HL-60/S4 treated with phorbol 12-myristate 13-acetate at 8.2 ng/mL for 4 days and 3 days (cell line): ENCODE data around the gene GIT2.
"Not testable (repeated sequence)": the region's sequence is repeated elsewhere in the genome, so short reads cannot be mapped to it uniquely, and the experiment has no call there.

Experiments
- in situ Hi-C: fragments of 300-500 bp; cut with MboI; formaldehyde crosslinking; loops from 2 replicates; pipeline ENCODE4 v1.15.0; 2022; ENCODE audit warnings: low sequenced_read_pairs

GIT2 gene

DNA sequence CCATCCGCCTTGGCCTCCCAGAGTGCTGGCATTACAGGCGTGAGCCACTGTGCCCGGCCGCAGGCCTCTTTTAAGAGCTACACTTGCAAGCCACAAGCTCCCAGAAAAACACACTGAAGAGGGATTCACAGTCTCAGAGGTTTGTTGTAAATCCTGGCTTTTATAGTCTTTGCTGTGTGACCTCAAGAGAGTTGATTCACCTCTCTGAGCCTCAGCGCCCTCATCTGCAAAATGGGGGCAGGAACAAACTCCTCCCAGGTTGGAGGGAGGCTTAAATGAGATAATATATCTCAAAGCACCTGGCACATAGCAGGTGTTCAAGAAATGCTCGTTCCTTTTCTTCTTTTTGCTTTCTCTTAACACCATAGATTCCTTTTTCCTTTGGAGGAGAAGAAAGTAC lies 100.0 kb downstream of the GIT2 start:
- in situ Hi-C loops = no loop called here

DNA sequence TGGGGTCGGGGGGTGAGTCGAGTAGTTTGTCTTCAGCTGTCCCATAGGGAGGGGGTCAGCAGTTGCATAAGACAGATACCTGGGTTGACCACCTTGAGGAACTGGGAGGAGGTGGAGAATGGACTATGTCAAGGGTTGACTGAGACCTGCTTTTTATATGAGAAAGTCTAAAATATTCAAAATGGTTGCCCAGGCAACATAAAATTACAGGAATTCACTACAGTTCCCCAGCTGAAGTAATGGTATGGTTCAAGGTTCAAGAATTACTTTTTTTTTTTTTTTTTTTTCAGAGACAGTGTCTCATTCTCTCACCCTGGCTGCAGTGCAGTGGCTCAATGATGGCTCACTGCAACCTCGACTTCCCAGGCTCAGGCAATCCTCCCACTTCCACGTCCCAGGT lies 101.2 kb downstream of the GIT2 start:
- in situ Hi-C loops = no loop called here

DNA sequence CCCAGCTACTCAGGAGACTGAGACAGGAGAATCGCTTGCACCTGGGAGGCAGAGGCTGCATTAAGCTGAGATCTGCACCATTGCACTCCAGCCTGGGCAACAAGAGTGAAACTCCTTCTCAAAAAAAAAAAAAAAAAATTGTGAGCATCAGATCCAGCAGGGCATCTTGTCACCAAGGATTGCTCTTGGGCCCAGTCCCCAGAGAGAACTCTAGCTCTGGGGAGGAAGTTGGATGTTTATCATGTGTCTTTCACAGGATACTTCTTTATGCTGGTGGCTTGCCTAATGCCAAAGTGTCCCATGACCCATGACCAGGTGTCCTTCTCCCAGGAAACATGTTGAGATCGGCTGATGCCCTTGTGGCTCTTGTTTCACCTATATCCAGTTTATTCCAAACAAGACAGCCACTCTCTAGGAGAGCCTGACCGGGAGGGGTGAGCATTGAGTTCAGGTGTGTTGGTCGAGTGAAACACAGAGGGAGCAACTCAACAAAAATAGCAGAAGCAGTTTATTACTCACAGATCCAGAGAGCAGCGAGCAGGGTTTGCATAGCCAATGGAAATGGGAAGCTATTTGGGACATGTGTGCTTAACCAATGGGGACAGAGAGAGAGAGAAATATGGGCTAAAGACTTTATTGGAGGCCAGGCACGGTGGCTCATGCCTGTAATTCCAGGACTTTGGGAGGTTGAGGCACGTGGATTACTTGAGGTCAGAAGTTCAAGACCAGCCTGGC lies 102.7 kb downstream of the GIT2 start:
- in situ Hi-C loops = no loop called here

DNA sequence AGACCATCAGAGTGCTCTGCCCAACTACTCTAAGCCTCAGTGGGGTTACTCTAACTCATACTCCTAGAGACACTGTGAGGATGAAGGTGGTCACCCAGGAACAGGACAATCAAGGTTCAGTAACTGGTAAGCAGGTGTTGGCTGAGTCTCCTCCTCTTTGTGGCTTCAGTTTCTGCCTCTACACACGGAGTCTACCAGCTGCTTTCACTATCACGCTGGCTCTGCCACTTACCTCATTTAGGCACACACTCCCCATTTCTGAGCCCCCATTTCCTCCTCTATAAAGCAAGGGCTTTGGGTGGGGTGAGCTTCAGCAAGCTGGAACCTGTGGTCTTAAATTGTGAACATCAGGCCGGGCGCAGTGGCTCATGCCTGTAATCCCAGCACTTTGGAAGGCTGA lies 103.4 kb downstream of the GIT2 start:
- in situ Hi-C loops = no loop called here

DNA sequence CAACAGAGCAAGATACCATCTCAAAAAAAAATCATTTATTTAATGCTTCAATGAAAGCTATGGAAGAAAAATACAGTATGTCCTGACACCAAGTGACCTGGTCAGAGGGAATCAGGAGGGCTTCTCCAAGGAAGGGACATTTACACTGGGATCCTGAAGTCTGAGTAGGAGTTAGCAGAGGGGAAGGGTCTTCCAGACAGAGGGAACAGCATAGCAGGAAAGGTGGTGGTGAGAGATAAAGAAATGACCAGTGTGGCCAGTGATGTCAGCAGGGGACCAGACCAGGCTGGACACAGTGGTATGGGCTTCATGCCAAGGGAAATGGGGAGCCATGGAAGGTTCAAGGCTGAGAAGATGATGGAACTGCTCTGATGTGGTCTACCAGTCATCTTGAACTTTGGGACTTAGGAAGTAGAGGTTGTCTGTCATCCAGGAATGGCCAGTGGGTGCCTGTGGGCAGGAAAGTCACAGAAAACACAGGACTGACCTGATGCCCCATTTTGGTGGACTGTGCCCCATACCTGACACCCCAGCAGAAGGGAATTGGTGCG lies 103.9 kb downstream of the GIT2 start:
- in situ Hi-C loops = no loop called here

DNA sequence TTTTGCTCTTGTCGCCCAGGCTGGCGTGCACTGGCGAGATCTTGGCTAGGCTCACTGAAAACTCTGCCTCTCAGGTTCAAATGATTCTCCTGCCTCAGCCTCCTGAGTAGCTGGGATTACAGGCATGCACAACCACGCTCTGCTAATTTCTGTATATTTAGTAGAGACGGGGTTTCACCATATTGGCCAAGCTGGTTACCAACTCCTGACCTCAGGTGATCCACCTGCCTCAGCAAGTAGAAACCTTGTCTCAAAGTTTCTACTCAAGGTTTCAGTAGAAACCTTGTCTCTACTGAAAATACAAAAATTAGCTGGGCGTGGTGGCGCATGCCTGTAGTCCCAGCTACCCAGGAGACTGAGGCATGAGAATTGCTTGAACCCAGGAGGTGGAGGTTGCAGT lies 104.4 kb downstream of the GIT2 start:
- in situ Hi-C loops = not testable (repeated sequence)

DNA sequence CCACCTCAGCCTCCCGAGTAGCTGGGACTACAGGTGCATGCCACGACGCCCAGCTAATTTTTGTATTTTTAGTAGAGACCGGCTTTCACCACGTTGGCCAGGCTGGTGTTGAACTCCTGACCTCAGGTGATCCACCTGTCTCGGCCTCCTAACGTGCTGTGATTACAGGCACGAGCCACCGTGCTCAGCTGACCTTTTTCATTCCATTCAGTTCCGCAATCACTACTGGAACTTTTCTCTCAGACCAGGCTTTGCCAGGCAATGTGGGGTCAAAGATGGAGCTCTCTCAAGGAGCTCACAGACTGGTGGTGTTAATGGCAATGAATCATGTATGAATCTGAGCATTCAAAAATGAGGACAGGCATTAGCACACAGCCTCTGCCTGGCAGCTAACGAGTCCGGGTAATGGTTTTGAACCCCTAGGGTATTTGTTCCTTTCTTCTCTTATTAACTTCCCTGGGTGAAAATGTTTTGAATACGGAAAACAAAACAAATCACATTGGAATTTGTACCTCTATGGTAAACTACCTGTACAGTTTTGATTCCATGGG lies 105.5 kb downstream of the GIT2 start:
- in situ Hi-C loops = no loop called here

DNA sequence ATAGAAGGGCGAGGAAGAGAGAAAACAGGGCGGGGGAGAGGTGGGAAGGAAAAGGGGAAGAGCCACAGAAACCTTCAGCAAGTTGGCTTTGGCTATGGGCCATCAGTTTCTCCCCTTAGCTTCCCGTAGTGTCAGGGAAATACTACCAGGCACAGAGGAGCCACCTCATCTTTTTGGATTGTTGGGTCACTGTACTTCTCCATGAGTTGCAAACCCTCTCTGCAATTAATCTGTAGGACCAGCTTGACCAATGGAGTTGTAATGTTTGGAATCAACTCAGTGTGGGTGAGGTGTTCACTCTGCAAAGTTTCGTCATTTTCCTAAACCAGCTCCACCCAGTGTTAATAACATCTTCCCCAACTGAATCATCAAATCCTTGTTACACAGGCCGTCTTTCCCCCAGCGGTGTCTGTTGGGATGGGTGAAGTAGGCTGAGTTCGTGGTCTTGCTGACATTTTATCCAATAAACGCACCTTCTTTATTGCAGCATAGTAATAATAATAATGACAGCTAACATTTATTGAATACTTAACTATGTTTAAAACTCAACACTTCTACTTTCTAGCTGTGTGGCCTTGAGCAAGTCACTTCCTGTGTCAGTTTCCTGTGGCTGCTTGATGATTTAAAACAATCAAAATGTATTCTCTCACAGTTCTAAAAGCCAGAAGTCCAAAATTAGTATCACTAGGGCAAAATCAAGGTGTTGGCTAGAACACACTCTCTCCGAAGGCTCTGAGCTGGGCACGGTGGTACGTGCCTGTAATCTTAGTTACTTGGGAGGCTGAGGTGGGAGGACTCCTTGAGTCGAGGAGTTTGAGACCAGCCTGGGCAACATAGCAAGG lies 107.8 kb downstream of the GIT2 start:
- in situ Hi-C loops = no loop called here

DNA sequence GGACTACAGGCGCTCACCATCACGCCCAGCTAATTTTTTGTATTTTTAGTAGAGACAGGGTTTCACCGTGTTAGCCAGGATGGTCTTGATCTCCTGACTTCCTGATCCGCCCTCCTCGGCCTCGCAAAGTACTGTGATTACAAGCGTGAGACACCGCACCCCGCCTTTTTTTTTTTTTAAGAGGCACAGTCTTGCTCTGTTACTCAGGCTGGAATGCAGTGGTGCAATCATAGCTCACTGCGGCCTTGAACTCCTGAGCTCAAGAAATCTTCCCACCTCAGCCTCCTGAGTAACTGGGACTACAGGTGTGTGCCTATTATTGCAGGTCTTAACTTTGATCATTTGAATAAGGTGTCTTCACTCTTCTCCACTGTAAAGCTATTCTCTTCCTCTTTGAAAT lies 110.6 kb downstream of the GIT2 start:
- in situ Hi-C loops = no loop called here

DNA sequence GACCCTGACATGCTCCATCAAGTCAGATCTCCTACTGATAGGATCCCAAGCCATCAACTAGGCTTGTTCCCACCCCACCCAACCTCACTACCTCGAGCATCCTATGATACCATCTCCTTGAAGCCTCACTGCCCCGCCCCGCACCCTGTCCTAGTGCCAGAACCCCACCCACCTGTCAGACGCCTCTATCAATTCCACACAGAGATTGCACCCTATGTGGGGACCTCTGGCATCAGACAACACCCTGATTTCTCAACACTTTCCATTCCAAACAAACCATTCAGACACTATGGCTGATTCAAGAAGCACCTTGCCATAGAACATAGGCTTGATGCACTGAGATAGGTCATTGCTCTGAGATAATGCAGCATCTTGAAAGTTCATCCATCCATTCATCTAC lies 112.7 kb downstream of the GIT2 start:
- in situ Hi-C loops = no loop called here

DNA sequence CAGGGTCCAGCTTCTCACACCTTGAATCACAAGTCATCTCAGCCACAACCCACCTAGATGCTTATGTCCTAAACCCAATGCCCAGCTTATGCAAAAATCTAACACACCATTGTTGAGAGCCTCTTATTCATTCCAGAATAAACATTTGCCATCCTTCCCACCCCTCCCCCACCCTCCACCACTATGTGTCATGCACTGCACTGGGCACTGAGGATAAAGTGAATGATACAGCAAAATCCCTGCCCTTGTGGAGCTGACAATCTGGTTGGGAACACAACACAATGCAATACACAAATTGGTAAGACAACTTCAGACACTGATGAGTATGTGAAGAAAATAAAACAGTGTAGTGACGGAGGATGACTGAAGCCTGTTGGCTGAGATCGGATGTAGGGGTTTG lies 114.4 kb downstream of the GIT2 start:
- in situ Hi-C loops = no loop called here

DNA sequence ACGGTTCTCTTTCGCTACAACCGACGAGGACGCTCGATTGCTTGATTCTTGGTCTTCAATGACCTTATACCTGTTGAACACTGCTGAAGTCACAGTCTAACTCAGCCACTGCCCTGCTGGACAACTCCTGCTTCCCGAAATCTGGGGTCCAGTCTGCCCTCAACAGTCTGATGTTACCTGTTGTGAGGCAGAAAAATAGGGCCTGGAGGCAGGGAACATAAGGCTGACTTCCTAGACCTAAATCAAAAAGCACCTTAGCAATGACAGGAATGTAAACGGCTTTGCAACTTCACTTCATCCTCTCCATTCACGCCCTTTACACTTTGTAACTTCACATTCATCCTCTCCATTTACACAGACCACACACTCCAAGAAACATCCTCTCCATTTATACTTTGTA lies 115.2 kb downstream of the GIT2 start:
- in situ Hi-C loops = no loop called here

DNA sequence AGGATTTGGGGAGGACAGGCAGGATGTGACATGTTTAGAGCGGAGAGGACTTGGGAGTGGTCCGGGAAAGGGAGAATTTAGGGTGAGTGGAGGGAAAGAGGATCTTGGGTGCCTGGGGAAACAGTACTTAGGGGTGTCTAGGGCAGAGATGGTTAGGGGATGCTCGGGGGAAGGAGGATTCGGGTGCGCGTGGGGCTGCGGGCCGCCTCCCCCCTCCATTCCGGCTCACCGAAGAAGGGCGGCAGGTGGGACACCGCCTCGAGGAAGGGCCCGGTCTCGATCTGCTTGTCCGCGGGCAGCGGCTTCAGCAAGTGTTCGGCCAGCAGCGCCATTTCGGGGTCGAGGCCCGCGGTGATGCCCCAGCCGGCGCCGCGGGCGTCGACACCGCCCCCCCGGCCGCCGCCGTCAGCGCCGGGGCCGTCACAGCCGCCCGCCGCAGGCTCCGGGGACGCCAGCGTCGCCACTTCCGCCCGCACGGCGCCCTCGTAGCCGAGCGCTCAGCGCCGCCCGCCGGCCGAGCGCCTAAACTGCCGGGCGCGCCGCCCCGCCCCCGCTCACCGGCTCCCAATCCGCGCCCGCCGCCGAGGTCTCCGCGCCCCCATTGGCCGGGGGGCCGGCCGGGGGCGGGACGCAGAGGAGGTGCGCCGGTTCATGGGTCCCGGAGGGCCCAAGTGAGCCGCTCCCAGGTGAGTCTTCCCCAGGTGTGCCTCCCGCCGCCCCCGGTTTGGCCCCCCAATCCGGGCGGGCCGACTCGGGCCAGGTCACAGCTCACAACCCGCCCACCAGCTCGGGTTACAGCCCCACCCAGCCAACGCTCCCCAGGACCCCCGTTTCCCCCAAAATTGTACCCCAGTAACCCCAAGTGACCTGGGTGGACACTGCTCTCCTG lies 115.9 kb downstream of the GIT2 start, which contains the start of gene GLTP:
GLTP (minus strand) TSS at position 499 of the 889 bp plus-strand sequence; CDS start at position 332, 167 bp downstream.
- in situ Hi-C loops = no loop called here
